Hepatocyte (in vitro differentiated cells): Measurements from ENCODE around the gene DNAJC1. TPM values are rescaled to one million over a fixed set of nuclear protein-coding genes. Genes with fewer than 3 reads are reported as not detected.
"Not testable (repeated sequence)": the region's sequence is repeated elsewhere in the genome, so short reads cannot be mapped to it uniquely, and the experiment has no call there.

Experiments
- DNase-seq: peaks from one replicate; pipeline ENCODE4 v3.0.0-alpha.2; 2016; ENCODE audit warnings: low spot score
- H2AFZ ChIP-seq: fragments of 200-600 bp; sonication (generic); 2 replicates; pipeline ENCODE4 v1.6.0; 2016; ENCODE audit warnings: antibody characterized with exemption, mild to moderate bottlenecking
- H3K27ac ChIP-seq: fragments of 200-600 bp; sonication (generic); 2 replicates; pipeline ENCODE4 v1.5.1; 2016; ENCODE audit warnings: mild to moderate bottlenecking
- H3K27me3 ChIP-seq: fragments of 200-600 bp; sonication (generic); 2 replicates; pipeline ENCODE4 v1.6.1; 2016
- H3K36me3 ChIP-seq: fragments of 200-600 bp; sonication (generic); replicated peaks from 2 replicates; pipeline ENCODE4 v1.5.1; 2016; ENCODE audit warnings: low read depth; ENCODE audit not compliant: insufficient read depth
- H3K4me1 ChIP-seq: fragments of 200-600 bp; sonication (generic); 2 replicates; pipeline ENCODE4 v1.5.1; 2016; ENCODE audit warnings: mild to moderate bottlenecking, moderate library complexity; ENCODE audit not compliant: insufficient read depth
- H3K4me2 ChIP-seq: fragments of 200-600 bp; sonication (generic); 2 replicates; pipeline ENCODE4 v1.6.0; 2016
- H3K4me3 ChIP-seq: fragments of 200-600 bp; sonication (generic); 2 replicates; pipeline ENCODE4 v1.5.1; 2016; ENCODE audit warnings: mild to moderate bottlenecking
- H3K79me2 ChIP-seq: fragments of 200-600 bp; sonication (generic); 2 replicates; pipeline ENCODE4 v1.6.0; 2017; ENCODE audit warnings: mild to moderate bottlenecking
- H3K9me2 ChIP-seq: fragments of 200-600 bp; sonication (generic); replicated peaks from 2 replicates; pipeline ENCODE4 v1.6.0; 2017; ENCODE audit warnings: mild to moderate bottlenecking; ENCODE audit not compliant: insufficient read depth
- H3K9me3 ChIP-seq: fragments of 200-600 bp; sonication (generic); 2 replicates; pipeline ENCODE4 v1.5.1; 2016; ENCODE audit warnings: low read depth, mild to moderate bottlenecking
- H4K20me1 ChIP-seq: fragments of 200-600 bp; sonication (generic); 2 replicates; pipeline ENCODE4 v1.6.0; 2016; ENCODE audit warnings: mild to moderate bottlenecking; ENCODE audit not compliant: insufficient read depth, poor library complexity, severe bottlenecking
- CTCF ChIP-seq: fragments of 200-600 bp; sonication (generic); IDR thresholded peaks from 2 replicates; pipeline ENCODE4 v1.5.1; 2016; ENCODE audit warnings: antibody characterized with exemption, mild to moderate bottlenecking; ENCODE audit not compliant: poor library complexity
- EZH2 ChIP-seq: fragments of 200-600 bp; sonication (generic); IDR thresholded peaks from 2 replicates; pipeline ENCODE4 v1.6.1; 2016; ENCODE audit warnings: antibody characterized with exemption, mild to moderate bottlenecking, borderline replicate concordance
- EZH2phosphoT487 ChIP-seq: fragments of 200-600 bp; sonication (generic); IDR thresholded peaks from one replicate; pipeline ENCODE4 v1.6.1; 2018; ENCODE audit warnings: antibody characterized with exemption, mild to moderate bottlenecking, low read depth, moderate library complexity; ENCODE audit not compliant: unreplicated experiment, severe bottlenecking
- WGBS: methylation state at CpG from one replicate; pipeline ENCODE4 v1.1.6; 2016; ENCODE audit warnings: low lambda C conversion rate; ENCODE audit errors: missing lambda C conversion rate; 5-methylcytosine and 5-hydroxymethylcytosine counted together
- polyA plus RNA-seq: library from polyadenylated mRNA; unstranded; fragments of >200 nt; fragmentation: Nextera tagmentation; extraction: Ambion mirVana; gene quantifications from 2 replicates; pipeline ENCODE4 v1.2.1, GENCODE V29; 2016
- total RNA-seq: library from RNA; depleted of rRNA; stranded (reverse); fragments of >200 nt; gene quantifications from 2 replicates; pipeline ENCODE4 v1.2.3, GENCODE V29; 2014

DNAJC1 gene
- total and polyA plus RNA-seq, 2 experiments from 2014 or later = 64.6 to 91.7 TPM

- DNase-seq = no peak
- Histone ChIP-seq H3K27ac (no peak overlapping the region), H2AFZ (no peak overlapping the region), H3K9me3 (peaks cover 11% of the 10 kb centered on the region), H4K20me1 (no peaks in the 10 kb centered on the region), H3K4me3 (no peak overlapping the region), H3K9me2 (no peaks in the 10 kb centered on the region), H3K79me2 (no peaks in the 10 kb centered on the region), H3K4me2 (no peak overlapping the region), H3K36me3 (no peaks in the 10 kb centered on the region), H3K27me3 (no peaks in the 10 kb centered on the region), H3K4me1 (no peaks in the 10 kb centered on the region)
- no peak for TF ChIP-seq EZH2phosphoT487
- TF ChIP-seq CTCF = no peak
- TF ChIP-seq EZH2 = no peak
Observed at GRCh38 chr10:21885940-21886339, 117.6 kb downstream of the DNAJC1 start.

GRCh38 chr10:21873198-21873597 is 130.3 kb downstream of the DNAJC1 start:
- Histone ChIP-seq H3K27me3 (no peaks in the 10 kb centered on the region), H3K9me3 (peaks cover 16% of the 10 kb centered on the region), H2AFZ (no peak overlapping the region), H3K4me1 (no peaks in the 10 kb centered on the region), H3K36me3 (no peaks in the 10 kb centered on the region), H3K4me2 (no peak overlapping the region), H3K27ac (no peak overlapping the region), H4K20me1 (no peaks in the 10 kb centered on the region), H3K4me3 (no peak overlapping the region), H3K9me2 (no peaks in the 10 kb centered on the region), H3K79me2 (no peaks in the 10 kb centered on the region)
- WGBS = 96% methylated on average over 5 of the region's 5 CpGs
- TF ChIP-seq EZH2 (no peak), EZH2phosphoT487 (no peak), CTCF (no peak)
- no peak for DNase-seq

- not testable (repeated sequence) for H3K4me1 ChIP-seq, H3K9me2 ChIP-seq, H3K36me3 ChIP-seq, H3K79me2 ChIP-seq, H3K27me3 ChIP-seq, H3K4me2 ChIP-seq, H2AFZ ChIP-seq, DNase-seq, H3K4me3 ChIP-seq, H4K20me1 ChIP-seq, H3K27ac ChIP-seq
- 96% methylated on average over 11 of the region's 11 CpGs for WGBS
- H3K9me3 ChIP-seq = peaks cover 16% of the 10 kb centered on the region
Observed at GRCh38 chr10:21872771-21873170, 130.8 kb downstream of the DNAJC1 start.

- H3K79me2 ChIP-seq = no peaks in the 10 kb centered on the region
- no peak for DNase-seq
- no peaks in the 10 kb centered on the region for H3K9me2 ChIP-seq
- no peaks in the 10 kb centered on the region for H3K27me3 ChIP-seq
- no peak overlapping the region for H3K4me3 ChIP-seq
- no peaks in the 10 kb centered on the region for H4K20me1 ChIP-seq
- H3K27ac ChIP-seq = no peak overlapping the region
- H3K9me3 ChIP-seq = peaks cover 21% of the 10 kb centered on the region
- H3K4me2 ChIP-seq = no peak overlapping the region
- H2AFZ ChIP-seq = no peak overlapping the region
- no peaks in the 10 kb centered on the region for H3K36me3 ChIP-seq
- TF ChIP-seq CTCF (no peak), EZH2 (no peak), EZH2phosphoT487 (no peak)
- H3K4me1 ChIP-seq = no peaks in the 10 kb centered on the region
- WGBS = 95% methylated on average over 1 of the region's 1 CpG
Observed at GRCh38 chr10:21870849-21871248, 132.7 kb downstream of the DNAJC1 start.

GRCh38 chr10:21869087-21869486 is 134.4 kb downstream of the DNAJC1 start:
- H3K79me2 ChIP-seq, H3K9me2 ChIP-seq, H3K4me3 ChIP-seq, DNase-seq, H3K27me3 ChIP-seq, H4K20me1 ChIP-seq, H3K27ac ChIP-seq, H3K36me3 ChIP-seq, H3K4me1 ChIP-seq, H3K4me2 ChIP-seq, H2AFZ ChIP-seq: not testable (repeated sequence)
- 84% methylated on average over 2 of the region's 2 CpGs for WGBS
- H3K9me3 ChIP-seq = peaks cover 21% of the 10 kb centered on the region
